ENCODE results near the gene AGL.
"Not testable (repeated sequence)": the region's sequence is repeated elsewhere in the genome, so short reads cannot be mapped to it uniquely, and the experiment has no call there.

The AGL gene

GRCh38 chr1:99944192-99944591, 94.0 kb downstream of the AGL start:
- no peak for DNase-seq

- no peak for DNase-seq
Observed at GRCh38 chr1:99945174-99945573, 95.0 kb downstream of the AGL start.

GRCh38 chr1:99950486-99950885, 100.3 kb downstream of the AGL start:
- no peak for DNase-seq

- DNase-seq, result no peak
Observed at GRCh38 chr1:99952522-99952921, 102.4 kb downstream of the AGL start.

GRCh38 chr1:99955375-99955774, 105.2 kb downstream of the AGL start:
- no peak for DNase-seq

GRCh38 chr1:99956755-99957154, 106.6 kb downstream of the AGL start:
- DNase-seq, result no peak

- DNase-seq, result no peak
Observed at GRCh38 chr1:99957818-99958217, 107.7 kb downstream of the AGL start.

GRCh38 chr1:99959189-99959705, 109.1 kb downstream of the AGL start:
- not testable (repeated sequence) for DNase-seq

GRCh38 chr1:99960260-99960659, 110.1 kb downstream of the AGL start:
- not testable (repeated sequence) for DNase-seq

GRCh38 chr1:99963041-99963795, 113.1 kb downstream of the AGL start:
- DNase-seq, result no peak

- no peak for DNase-seq
Observed at GRCh38 chr1:99964806-99965205, 114.6 kb downstream of the AGL start.

GRCh38 chr1:99965646-99966375, 115.7 kb downstream of the AGL start:
- no peak for DNase-seq

GRCh38 chr1:99968214-99968613, 118.1 kb downstream of the AGL start:
- DNase-seq, result no peak

GRCh38 chr1:99969260-99969728, 119.1 kb downstream of the AGL start:
- DNase-seq, result no peak

- peak; percentile 60 for DNase-seq
Observed at GRCh38 chr1:99969729-99970621, 119.8 kb downstream of the AGL start, which contains the start of gene SLC35A3. TSS of gene SLC35A3 (plus strand) at chr1:99969996. CDS start at chr1:99993555, 23,559 bp downstream.

- no peak for DNase-seq
Observed at GRCh38 chr1:99970713-99971255, 120.6 kb downstream of the AGL start.

GRCh38 chr1:99972066-99972465, 121.9 kb downstream of the AGL start:
- not testable (repeated sequence) for DNase-seq
